ENCODE results near the gene CARHSP1.
"Not testable (repeated sequence)": the region's sequence is repeated elsewhere in the genome, so short reads cannot be mapped to it uniquely, and the experiment has no call there.

Gene CARHSP1

GRCh38 chr16:8853150-8853549, 15.7 kb downstream of the CARHSP1 start:
- no peak for DNase-seq

- DNase-seq = no peak
Observed at GRCh38 chr16:8852534-8852933, 16.3 kb downstream of the CARHSP1 start.

GRCh38 chr16:8851761-8852403, 16.9 kb downstream of the CARHSP1 start:
- DNase-seq = no peak

GRCh38 chr16:8850279-8850885, 18.4 kb downstream of the CARHSP1 start:
- DNase-seq = no peak

GRCh38 chr16:8849411-8850011, 19.3 kb downstream of the CARHSP1 start:
- no peak for DNase-seq

GRCh38 chr16:8848939-8849391, 19.8 kb downstream of the CARHSP1 start:
- DNase-seq = no peak

- DNase-seq = no peak
Observed at GRCh38 chr16:8848231-8848938, 20.4 kb downstream of the CARHSP1 start.

GRCh38 chr16:8847623-8848022, 21.2 kb downstream of the CARHSP1 start:
- DNase-seq = no peak

- no peak for DNase-seq
Observed at GRCh38 chr16:8847145-8847544, 21.7 kb downstream of the CARHSP1 start.

- no peak for DNase-seq
Observed at GRCh38 chr16:8846401-8846932, 22.3 kb downstream of the CARHSP1 start.

GRCh38 chr16:8845699-8846298, 23.0 kb downstream of the CARHSP1 start:
- no peak for DNase-seq

GRCh38 chr16:8843296-8843695, 25.5 kb downstream of the CARHSP1 start:
- DNase-seq = not testable (repeated sequence)

GRCh38 chr16:8842016-8842415, 26.8 kb downstream of the CARHSP1 start:
- DNase-seq = not testable (repeated sequence)

GRCh38 chr16:8837594-8837993, 31.2 kb downstream of the CARHSP1 start:
- not testable (repeated sequence) for DNase-seq

- not testable (repeated sequence) for DNase-seq
Observed at GRCh38 chr16:8836797-8837196, 32.0 kb downstream of the CARHSP1 start.

GRCh38 chr16:8832717-8833105, 36.1 kb downstream of the CARHSP1 start:
- DNase-seq = no peak

- no peak for DNase-seq
Observed at GRCh38 chr16:8831871-8832716, 36.7 kb downstream of the CARHSP1 start.

GRCh38 chr16:8831450-8831849, 37.4 kb downstream of the CARHSP1 start:
- DNase-seq = no peak

GRCh38 chr16:8828541-8829165, 40.2 kb downstream of the CARHSP1 start:
- no peak for DNase-seq

GRCh38 chr16:8826278-8826879, 42.4 kb downstream of the CARHSP1 start:
- DNase-seq = no peak

- no peak for DNase-seq
Observed at GRCh38 chr16:8822403-8822802, 46.4 kb downstream of the CARHSP1 start.

Measured in activated naive CD4-positive, alpha-beta T cell treated with Interleukin-2 at 50 U/mL for 16 hours (primary cell).